Neural progenitor cell (in vitro differentiated cells): ENCODE measurements around the gene C19orf12. TPM values are rescaled to one million over a fixed set of nuclear protein-coding genes. Genes with fewer than 3 reads are reported as not detected.

ENCODE experiments used
- DNase-seq: peaks from one replicate; pipeline ENCODE4 v3.0.0-alpha.2; 2016; ENCODE audit warnings: low spot score
- H2AFZ ChIP-seq: fragments of 200-600 bp; sonication (generic); replicated peaks from 2 replicates; pipeline ENCODE4 v1.6.1; 2016; ENCODE audit warnings: antibody characterized with exemption
- H3F3A ChIP-seq: fragments of 200-600 bp; sonication (generic); 2 replicates; pipeline ENCODE4 v1.6.1; 2016; ENCODE audit warnings: antibody characterized with exemption, low read depth
- H3K27ac ChIP-seq: fragments of 200-600 bp; sonication (generic); 2 replicates; pipeline ENCODE4 v1.5.1; 2016; ENCODE audit warnings: mild to moderate bottlenecking
- H3K27me3 ChIP-seq: fragments of 200-600 bp; sonication (generic); 2 replicates; pipeline ENCODE4 v1.6.1; 2016; ENCODE audit warnings: mild to moderate bottlenecking, moderate library complexity
- H3K36me3 ChIP-seq: fragments of 200-600 bp; sonication (generic); 2 replicates; pipeline ENCODE4 v1.5.1; 2016
- H3K4me1 ChIP-seq: fragments of 200-600 bp; sonication (generic); 2 replicates; pipeline ENCODE4 v1.6.1; 2016; ENCODE audit warnings: mixed run types
- H3K4me2 ChIP-seq: fragments of 200-600 bp; sonication (generic); 2 replicates; pipeline ENCODE4 v1.6.1; 2016
- H3K4me3 ChIP-seq: fragments of 200-600 bp; sonication (generic); 2 replicates; pipeline ENCODE4 v1.5.1; 2016
- H3K79me2 ChIP-seq: fragments of 200-600 bp; sonication (generic); 2 replicates; pipeline ENCODE4 v1.6.1; 2016; ENCODE audit warnings: low read depth
- H3K9ac ChIP-seq: fragments of 200-600 bp; sonication (generic); 2 replicates; pipeline ENCODE4 v1.6.1; 2016
- H3K9me3 ChIP-seq: fragments of 200-600 bp; sonication (generic); 2 replicates; pipeline ENCODE4 v1.5.1; 2016; ENCODE audit warnings: low read depth
- H4K20me1 ChIP-seq: fragments of 200-600 bp; sonication (generic); 2 replicates; pipeline ENCODE4 v1.6.1; 2016; ENCODE audit warnings: low read depth
- H3K27ac Mint-ChIP-seq: 3 replicates; pipeline ENCODE4 v1.8.0; 2021; ENCODE audit warnings: mixed read lengths
- H3K27me3 Mint-ChIP-seq: 2 replicates; pipeline ENCODE4 v1.8.0; 2022; ENCODE audit warnings: low read depth, mild to moderate bottlenecking, inconsistent platforms, moderate library complexity, mixed read lengths; ENCODE audit not compliant: insufficient read depth
- H3K36me3 Mint-ChIP-seq: 3 replicates; pipeline ENCODE4 v1.8.0; 2021; ENCODE audit warnings: mixed read lengths
- H3K4me1 Mint-ChIP-seq: 3 replicates; pipeline ENCODE4 v1.8.0; 2021; ENCODE audit warnings: mixed read lengths
- H3K4me3 Mint-ChIP-seq: 3 replicates; pipeline ENCODE4 v1.8.0; 2021; ENCODE audit warnings: mild to moderate bottlenecking, moderate library complexity, mixed read lengths
- H3K9me3 Mint-ChIP-seq: 3 replicates; pipeline ENCODE4 v1.8.0; 2020; ENCODE audit warnings: mixed read lengths
- CTCF ChIP-seq: fragments of 200-600 bp; sonication (generic); IDR thresholded peaks from 2 replicates; pipeline ENCODE4 v1.5.1; 2017; ENCODE audit warnings: antibody characterized with exemption, mild to moderate bottlenecking
- EZH2 ChIP-seq: fragments of 200-600 bp; sonication (generic); IDR thresholded peaks from 2 replicates; pipeline ENCODE4 v1.6.1; 2017; ENCODE audit warnings: antibody characterized with exemption, mild to moderate bottlenecking, moderate library complexity
- EZH2phosphoT487 ChIP-seq: fragments of 200-600 bp; sonication (generic); IDR thresholded peaks from 2 replicates; pipeline ENCODE4 v1.6.1; 2017; ENCODE audit warnings: antibody characterized with exemption
- total RNA-seq: library from RNA; depleted of rRNA; stranded (reverse); fragments of >200 nt; gene quantifications from 2 replicates; pipeline ENCODE4 v1.2.3, GENCODE V29; 2015; ENCODE audit warnings: low replicate concordance

Gene C19orf12
- total RNA-seq, 1 donor from 2014 or later, result 28.2 TPM

- Histone ChIP-seq H4K20me1 (peaks cover 11% of the 10 kb centered on the region), H3K36me3 (no peaks in the 10 kb centered on the region), H3K4me2 (no peak overlapping the region), H3F3A (peaks cover 22% of the 10 kb centered on the region), H3K4me1 (peaks cover 13% of the 10 kb centered on the region), H3K4me3 (no peak overlapping the region), H3K27ac (no peak overlapping the region), H3K27me3 (peaks cover 64% of the 10 kb centered on the region), H3K79me2 (no peaks in the 10 kb centered on the region), H3K9ac (no peak overlapping the region), H3K9me3 (no peaks in the 10 kb centered on the region), H2AFZ (no peak overlapping the region)
- no peaks in the 10 kb centered on the region for H3K9me3 Mint-ChIP-seq
- H3K36me3 Mint-ChIP-seq, result no peaks in the 10 kb centered on the region
- peak overlapping the region; percentile 81 for H3K4me3 Mint-ChIP-seq
- H3K27me3 Mint-ChIP-seq, result peaks cover 21% of the 10 kb centered on the region
- no peak overlapping the region for H3K27ac Mint-ChIP-seq
- peaks cover 38% of the 10 kb centered on the region for H3K4me1 Mint-ChIP-seq
- TF ChIP-seq EZH2phosphoT487 (peak; percentile 6), CTCF (no peak), EZH2 (no peak)
- no peak for DNase-seq
Measured at GRCh38 chr19:29663861-29664752, 51.0 kb downstream of the C19orf12 start.

- no peak overlapping the region for H3K9ac ChIP-seq
- H3K27ac Mint-ChIP-seq, result peak overlapping the region; percentile 85
- H3K36me3 Mint-ChIP-seq, result no peaks in the 10 kb centered on the region
- DNase-seq, result no peak
- H3K36me3 ChIP-seq, result no peaks in the 10 kb centered on the region
- no peak overlapping the region for H3K4me3 ChIP-seq
- peaks cover 13% of the 10 kb centered on the region for H3K4me1 ChIP-seq
- peaks cover 11% of the 10 kb centered on the region for H4K20me1 ChIP-seq
- peaks cover 21% of the 10 kb centered on the region for H3F3A ChIP-seq
- peaks cover 21% of the 10 kb centered on the region for H3K27me3 Mint-ChIP-seq
- H3K9me3 ChIP-seq, result no peaks in the 10 kb centered on the region
- no peak overlapping the region for H3K4me2 ChIP-seq
- TF ChIP-seq EZH2 (no peak), CTCF (no peak), EZH2phosphoT487 (no peak)
- no peaks in the 10 kb centered on the region for H3K79me2 ChIP-seq
- peak overlapping the region; percentile 18 for H3K4me3 Mint-ChIP-seq
- peaks cover 57% of the 10 kb centered on the region for H3K27me3 ChIP-seq
- H2AFZ ChIP-seq, result no peak overlapping the region
- H3K9me3 Mint-ChIP-seq, result no peaks in the 10 kb centered on the region
- no peak overlapping the region for H3K27ac ChIP-seq
- peaks cover 39% of the 10 kb centered on the region for H3K4me1 Mint-ChIP-seq
Measured at GRCh38 chr19:29662604-29663404, 52.3 kb downstream of the C19orf12 start.

- H3K4me1 ChIP-seq, result peaks cover 8% of the 10 kb centered on the region
- H3K4me3 ChIP-seq, result no peak overlapping the region
- H3K4me3 Mint-ChIP-seq, result no peak overlapping the region
- H3K9me3 ChIP-seq, result no peaks in the 10 kb centered on the region
- peaks cover 52% of the 10 kb centered on the region for H3K27me3 ChIP-seq
- H3K27me3 Mint-ChIP-seq, result peaks cover 21% of the 10 kb centered on the region
- no peak overlapping the region for H3K27ac ChIP-seq
- no peaks in the 10 kb centered on the region for H3K9me3 Mint-ChIP-seq
- H3K9ac ChIP-seq, result no peak overlapping the region
- no peaks in the 10 kb centered on the region for H3K36me3 ChIP-seq
- H2AFZ ChIP-seq, result no peak overlapping the region
- no peaks in the 10 kb centered on the region for H3K36me3 Mint-ChIP-seq
- TF ChIP-seq EZH2phosphoT487, result no peak
- TF ChIP-seq EZH2, result no peak
- no peak for TF ChIP-seq CTCF
- no peaks in the 10 kb centered on the region for H3K79me2 ChIP-seq
- no peak for DNase-seq
- peak overlapping the region; percentile 85 for H3K27ac Mint-ChIP-seq
- H4K20me1 ChIP-seq, result peaks cover 8% of the 10 kb centered on the region
- no peak overlapping the region for H3K4me2 ChIP-seq
- peaks cover 36% of the 10 kb centered on the region for H3K4me1 Mint-ChIP-seq
- peaks cover 15% of the 10 kb centered on the region for H3F3A ChIP-seq
Measured at GRCh38 chr19:29662278-29662603, 52.8 kb downstream of the C19orf12 start.
